ENCODE results near the gene NFYC. TPM values are rescaled to one million over a fixed set of nuclear protein-coding genes. Genes with fewer than 3 reads are reported as not detected.

NFYC gene
- total RNA-seq, 1 experiment from 2014 or later: 46.5 TPM

- peaks cover 9% of the 10 kb centered on the region for H3K4me1 Mint-ChIP-seq
- no peaks in the 10 kb centered on the region for H3K9me3 Mint-ChIP-seq
- no peak for DNase-seq (ENCODE audit: low spot score)
- H3K4me3 Mint-ChIP-seq: no peak overlapping the region
- no peaks in the 10 kb centered on the region for H3K27me3 Mint-ChIP-seq (ENCODE audit: low read depth)
- CTCF ChIA-PET: interaction anchor here (0.6 to 3.8 kb wide), 9 partner anchors 10 to 80 kb away, joined by 3 to 20 read pairs (median 5); partner anchors contain the start of gene RIMS3
- no peak overlapping the region for H3K27ac Mint-ChIP-seq
- TF ChIP-seq ESRRA (CRISPR knock-in tag; IDR thresholded peaks at IDR 0.05; ENCODE audit: borderline replicate concordance) (no peak), NFE2L1 (CRISPR knock-in tag; IDR thresholded peaks at IDR 0.05) (no peak), IRF2 (CRISPR knock-in tag; IDR thresholded peaks at IDR 0.05; ENCODE audit: borderline replicate concordance, low read depth) (no peak), ZNF423 (CRISPR knock-in tag; IDR thresholded peaks at IDR 0.05) (no peak), IRF1 (CRISPR knock-in tag; IDR thresholded peaks at IDR 0.05) (no peak), FOXP4 (CRISPR knock-in tag; IDR thresholded peaks at IDR 0.05) (no peak), AR (CRISPR knock-in tag; IDR thresholded peaks at IDR 0.05) (no peak), AFF4 (CRISPR knock-in tag; IDR thresholded peaks at IDR 0.05; ENCODE audit: borderline replicate concordance) (no peak), ZNF219 (CRISPR knock-in tag; IDR thresholded peaks at IDR 0.05; ENCODE audit: borderline replicate concordance) (no peak), PREB (CRISPR knock-in tag; IDR thresholded peaks at IDR 0.05; ENCODE audit: borderline replicate concordance) (no peak), ATF2 (CRISPR knock-in tag; IDR thresholded peaks at IDR 0.05; ENCODE audit: borderline replicate concordance, low read depth) (no peak), NFATC4 (CRISPR knock-in tag; IDR thresholded peaks at IDR 0.05) (no peak), KAT7 (CRISPR knock-in tag; IDR thresholded peaks at IDR 0.05; ENCODE audit: borderline replicate concordance) (no peak)
- POLR2A ChIA-PET: no interaction called here
- no peak for ATAC-seq
- no peaks in the 10 kb centered on the region for H3K36me3 Mint-ChIP-seq
These were observed 41.9 kb upstream of the NFYC start for GRCh38 chr1:40649592-40649930.
